Raji (cell line): ENCODE measurements around the gene B4GALT3.

ENCODE experiments used
- POLR2A ChIP-seq: IDR thresholded peaks from 2 replicates; pipeline ENCODE4 v1.6.1; 2011; ENCODE audit warnings: low read depth, low read length, control low read depth; ENCODE audit not compliant: insufficient read depth

B4GALT3 gene

DNA sequence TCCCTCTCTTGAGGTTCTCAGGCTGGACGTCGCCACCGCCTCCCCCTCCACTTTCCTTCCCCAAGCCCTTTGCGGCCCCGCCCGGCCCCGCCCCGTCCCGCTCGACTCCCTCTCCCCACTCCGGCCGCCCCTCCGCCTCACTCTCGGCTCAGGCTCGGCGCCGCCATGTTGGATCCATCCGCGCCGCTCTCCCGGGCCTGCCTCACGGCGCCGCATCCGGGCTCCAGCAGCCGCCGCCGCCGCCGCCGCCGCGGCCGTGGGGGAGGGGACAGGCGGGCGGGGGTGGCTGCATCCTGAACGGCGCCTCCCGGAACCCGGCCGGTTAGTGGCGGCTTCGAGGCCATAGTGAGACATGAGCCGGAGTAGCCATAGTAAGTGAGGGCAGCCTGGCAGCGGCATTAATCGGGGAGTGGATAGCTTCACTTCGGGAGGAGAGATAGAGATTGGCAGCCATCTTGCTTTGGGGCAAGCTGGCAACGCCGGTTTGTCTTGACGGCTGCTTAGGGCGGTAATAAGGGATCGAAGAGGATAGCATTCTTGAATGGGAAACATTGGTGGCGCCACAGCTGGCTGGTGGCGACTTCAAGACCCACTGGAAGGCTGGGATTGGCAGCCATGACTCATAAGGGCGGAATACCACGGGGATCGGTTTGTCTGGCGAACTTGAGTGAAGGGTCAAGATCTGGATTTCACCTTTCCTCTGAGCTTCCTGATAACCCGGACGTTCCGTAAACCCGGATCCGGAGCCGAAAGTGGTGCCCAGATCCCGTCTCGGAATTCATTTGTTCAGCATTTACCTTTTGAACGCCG lies 44.7 kb downstream of the B4GALT3 start, which contains the start of gene DEDD:
Gene DEDD, minus strand, starts transcription at position 258 of the 810 bp plus-strand sequence. CDS start 8,205 bp downstream, outside the sequence.
- TF ChIP-seq POLR2A, result peak; percentile 41

DNA sequence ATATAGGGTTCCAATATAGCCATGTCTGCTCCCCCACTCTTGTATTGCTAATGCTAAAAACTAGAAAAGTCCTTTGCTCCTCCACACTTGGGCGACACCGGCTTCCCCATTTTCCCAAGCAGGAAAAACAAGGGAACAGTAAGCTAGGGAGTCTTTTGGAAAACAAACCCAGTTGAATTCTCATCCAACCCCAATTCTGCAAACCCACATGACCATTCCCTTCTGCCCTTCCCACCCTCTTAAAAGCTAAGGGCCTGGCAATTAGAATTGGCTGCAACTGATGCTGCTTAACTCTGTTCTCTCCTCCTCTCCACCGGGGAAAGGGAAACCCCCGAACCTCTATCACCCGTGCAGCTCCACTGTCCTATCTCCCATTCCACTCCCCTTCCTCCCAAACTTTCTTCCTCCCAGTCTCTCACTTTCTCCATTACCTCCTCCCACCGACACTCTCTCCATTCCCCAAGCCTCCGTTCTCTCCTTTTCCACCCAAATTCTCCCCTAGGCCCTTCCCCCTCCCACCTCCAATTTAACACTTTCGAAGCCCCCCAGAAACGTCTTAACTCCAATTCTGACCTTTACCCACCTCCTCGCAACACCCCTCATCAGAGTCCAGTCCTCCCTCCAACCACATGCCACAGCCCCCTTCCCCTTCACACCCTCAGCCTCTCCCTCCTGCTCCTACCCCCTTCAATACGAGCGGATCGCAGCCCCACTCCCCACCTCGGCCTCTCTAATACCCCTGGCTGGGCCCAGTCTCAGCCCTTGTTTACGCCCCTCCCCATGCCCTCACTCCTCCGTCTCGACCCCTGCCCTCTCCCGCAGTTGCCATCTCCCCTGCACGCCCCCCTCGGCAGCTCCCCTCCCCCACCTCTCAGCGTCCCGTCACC lies 45.5 kb downstream of the B4GALT3 start:
- no peak for TF ChIP-seq POLR2A

DNA sequence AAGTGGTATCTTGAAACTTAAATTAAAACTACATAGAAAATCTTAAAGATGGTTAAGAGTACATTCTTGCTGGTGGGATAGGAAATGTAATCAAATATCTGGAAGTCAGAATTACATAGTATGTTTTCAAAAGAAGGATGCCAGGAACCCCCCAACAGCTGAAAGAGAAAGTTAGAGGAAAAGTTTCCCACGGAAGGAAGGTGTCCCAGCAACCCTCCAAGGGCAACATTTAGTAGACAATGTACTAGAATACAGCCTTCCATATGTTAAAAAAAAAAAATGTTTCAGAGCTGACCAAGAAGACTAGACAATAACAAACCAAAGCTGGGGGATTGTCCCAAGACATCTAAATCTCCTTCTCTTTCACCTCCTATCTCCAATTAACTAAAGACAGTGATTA lies 47.0 kb downstream of the B4GALT3 start:
- TF ChIP-seq POLR2A, result no peak

DNA sequence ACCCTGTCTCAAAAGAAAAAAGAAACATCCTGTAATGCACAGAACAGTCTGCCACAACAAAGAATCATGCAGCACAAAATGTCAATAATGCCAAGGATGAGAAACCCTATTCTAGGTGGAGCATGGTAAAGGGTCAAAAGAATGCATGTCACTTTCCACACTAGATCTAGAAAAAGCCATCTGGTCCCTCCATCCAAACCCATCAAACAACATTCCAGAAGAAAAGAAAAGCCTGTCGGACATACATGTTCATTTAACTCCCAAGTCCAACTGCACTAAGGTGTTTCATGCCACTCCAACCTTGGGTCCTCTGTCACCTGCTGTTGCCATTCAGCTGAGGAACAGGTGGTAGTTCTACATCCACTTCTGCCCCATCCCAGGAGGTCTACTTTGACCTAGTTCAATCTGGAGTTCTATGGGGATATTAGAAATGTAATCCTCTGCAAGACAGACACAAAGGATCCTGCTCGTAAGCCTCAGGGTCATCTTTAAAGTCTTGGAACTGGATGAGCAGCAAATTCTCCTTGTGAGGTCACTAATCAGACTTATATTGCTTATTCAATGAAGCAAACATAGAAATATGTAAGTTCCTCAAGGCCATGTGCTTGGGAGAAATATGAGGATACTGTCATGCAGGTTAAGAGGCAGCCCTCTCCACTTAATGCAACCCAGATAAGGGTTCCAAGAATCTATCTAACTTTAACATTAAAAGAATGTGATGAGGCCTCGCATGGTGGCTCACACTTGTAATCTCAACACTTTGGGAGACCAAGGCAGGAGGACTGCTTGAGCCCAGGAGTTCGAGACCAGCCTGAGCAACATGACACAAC lies 48.5 kb downstream of the B4GALT3 start:
- TF ChIP-seq POLR2A, result no peak

- no peak for TF ChIP-seq POLR2A
These were observed 49.7 kb downstream of the B4GALT3 start for GRCh38 chr1:161127649-161128048.

- no peak for TF ChIP-seq POLR2A
These were observed 54.3 kb downstream of the B4GALT3 start for GRCh38 chr1:161122967-161123366.

DNA sequence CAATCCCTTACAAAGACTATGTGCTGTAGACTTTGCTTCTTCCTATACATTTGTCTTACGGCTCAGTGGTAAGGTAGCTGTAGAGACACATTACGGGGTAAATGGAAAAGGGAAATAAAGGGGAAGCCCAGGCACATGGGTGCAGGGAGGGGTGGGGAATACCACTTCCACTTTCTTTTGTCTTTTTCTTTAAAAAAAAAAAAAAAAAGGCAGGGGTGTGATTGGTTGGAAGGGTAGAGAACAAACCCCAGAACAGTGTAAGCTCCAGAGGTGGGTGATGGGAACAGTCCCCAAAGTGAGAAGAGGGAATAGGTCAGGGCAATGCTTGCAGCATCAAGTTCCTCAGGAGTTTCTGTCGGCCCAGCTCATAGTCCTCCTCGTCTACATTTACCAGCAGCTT lies 55.5 kb downstream of the B4GALT3 start:
- TF ChIP-seq POLR2A, result no peak
